Lung microvascular endothelial cell (primary cell): Measurements from ENCODE around the gene ZFP90. TPM values are rescaled to one million over a fixed set of nuclear protein-coding genes. Genes with fewer than 3 reads are reported as not detected.
A peak's percentile ranks its signal among the peaks of the same experiment; 100 is the strongest.
"Not testable (repeated sequence)": the region's sequence is repeated elsewhere in the genome, so short reads cannot be mapped to it uniquely, and the experiment has no call there.

Experiments
- DNase-seq, 2 donors: peaks; one replicate each; pipeline versions ENCODE4 v3.0.0 to v3.0.0-alpha.2; 2010; ENCODE audit warnings: low read depth in 2 of 2
- total RNA-seq: library from RNA; depleted of rRNA; stranded (reverse); fragments of >200 nt; gene quantifications from 2 replicates; pipeline ENCODE4 v1.2.1, GENCODE V29; 2014

Gene ZFP90
- total RNA-seq, 1 donor from 2014 or later, result 14.7 TPM

DNA sequence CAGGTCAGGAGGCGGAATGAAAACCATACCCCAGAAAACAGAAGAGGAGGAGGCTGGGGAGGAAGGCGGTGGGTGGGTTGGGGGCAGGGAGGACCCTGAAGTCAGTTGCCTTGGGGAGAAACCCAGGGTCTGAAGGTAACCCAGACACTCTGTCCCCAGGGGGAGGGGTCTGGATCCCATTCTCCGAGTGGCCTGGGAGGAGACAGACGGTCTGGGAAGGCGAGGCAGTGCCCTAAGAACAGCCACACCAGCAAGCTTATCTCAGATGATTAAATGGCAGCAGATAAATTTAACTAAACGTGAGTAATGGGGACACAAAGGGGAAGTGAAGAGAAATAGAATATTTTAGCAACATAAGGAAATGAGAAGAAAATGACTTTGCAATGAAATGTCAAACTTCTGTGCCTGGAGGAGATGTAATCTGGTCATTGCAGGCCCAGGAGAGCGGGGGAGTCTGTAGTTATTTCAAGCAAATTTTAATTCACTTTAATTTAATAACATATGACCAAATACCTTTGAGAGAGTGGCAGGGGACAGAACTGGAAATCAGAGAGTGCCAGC lies 21.4 kb upstream of the ZFP90 start:
- DNase-seq, result no peak

DNA sequence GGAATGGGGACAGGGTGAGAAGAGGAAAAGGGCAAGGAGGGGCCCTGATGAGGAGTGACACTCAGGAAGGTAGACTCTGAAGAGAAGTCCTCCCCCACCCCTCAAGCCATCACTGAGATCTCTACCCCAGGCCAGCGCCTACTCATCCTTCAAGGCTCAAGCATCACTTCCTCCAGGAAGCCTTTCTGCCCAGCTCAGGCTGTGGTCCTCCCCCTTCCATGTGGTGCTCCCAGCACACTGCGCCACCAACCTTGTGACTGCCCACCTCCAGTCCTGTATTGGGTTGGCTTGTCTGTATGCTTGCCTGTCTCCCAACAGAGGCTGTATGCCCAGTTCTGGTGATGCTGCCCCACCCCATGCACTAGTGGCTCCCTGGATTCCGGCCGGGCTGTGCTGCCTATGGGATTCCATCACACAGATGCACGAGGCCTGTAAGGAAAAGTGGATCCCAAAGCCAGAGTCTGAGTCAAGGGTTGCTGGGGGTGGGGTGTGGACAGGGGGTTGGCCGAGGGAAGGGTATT lies 19.8 kb upstream of the ZFP90 start:
- no peak for DNase-seq

DNA sequence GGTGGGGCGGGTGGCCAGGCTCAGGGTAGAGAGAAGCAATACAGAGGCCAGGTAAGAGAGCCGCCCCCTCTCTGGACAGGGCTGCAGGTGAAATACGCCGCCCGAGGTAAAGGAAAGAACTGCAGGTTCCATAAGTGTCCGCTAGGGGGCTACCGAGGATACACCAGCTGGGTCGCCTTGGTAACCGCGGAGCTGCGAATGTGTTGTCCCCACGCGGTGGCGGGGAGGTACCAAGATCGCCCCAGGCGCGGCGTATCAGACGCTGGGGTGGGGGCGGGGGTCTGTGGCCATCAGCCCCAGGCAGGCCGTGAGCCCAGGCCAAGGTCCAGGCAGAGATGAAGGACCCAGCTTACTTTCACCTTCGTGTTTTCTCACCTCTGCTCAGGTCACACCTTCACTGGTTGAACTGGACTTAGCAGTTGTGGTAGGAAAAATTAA lies 18.4 kb upstream of the ZFP90 start:
- DNase-seq, result peak; percentile 82 to 89

DNA sequence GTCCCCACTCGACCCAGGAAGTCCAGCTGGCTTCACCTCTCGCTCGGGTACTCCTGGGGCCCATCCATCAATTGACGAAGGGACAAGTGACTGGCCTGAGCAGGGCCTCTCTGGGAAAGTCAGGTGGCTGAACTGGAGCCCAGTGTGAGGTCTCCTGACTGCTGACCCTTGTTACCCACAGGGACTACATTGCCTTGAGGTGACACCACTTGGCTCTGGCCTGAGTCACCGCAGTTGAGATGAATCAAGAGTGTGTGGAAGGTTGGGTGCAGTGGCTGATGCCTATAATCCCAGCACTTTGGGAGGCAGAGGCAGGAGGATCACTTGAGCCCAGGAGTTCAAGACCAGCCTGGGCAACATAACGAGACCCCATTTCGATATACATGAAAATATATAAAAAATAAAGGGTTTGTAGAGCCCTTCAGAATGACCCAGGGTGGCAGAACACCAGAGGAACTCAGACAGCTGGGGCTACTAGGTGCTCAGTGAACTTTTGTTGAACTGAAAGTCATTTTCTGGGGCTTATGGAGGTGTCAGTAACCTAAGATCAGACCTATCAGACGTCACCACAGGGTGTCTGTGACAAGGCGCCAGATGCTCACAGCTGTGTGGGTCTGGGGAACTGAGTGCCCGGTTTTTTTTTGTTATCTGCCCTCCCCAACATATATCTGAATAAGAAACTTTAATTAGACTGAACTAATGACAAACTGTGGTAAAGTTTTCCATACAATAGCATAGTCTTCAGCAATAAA lies 14.8 kb upstream of the ZFP90 start:
- no peak for DNase-seq

GRCh38 chr16:68526143-68526781 lies 12.8 kb upstream of the ZFP90 start:
- no peak for DNase-seq

GRCh38 chr16:68526782-68527145 lies 12.3 kb upstream of the ZFP90 start:
- DNase-seq, result no peak

DNA sequence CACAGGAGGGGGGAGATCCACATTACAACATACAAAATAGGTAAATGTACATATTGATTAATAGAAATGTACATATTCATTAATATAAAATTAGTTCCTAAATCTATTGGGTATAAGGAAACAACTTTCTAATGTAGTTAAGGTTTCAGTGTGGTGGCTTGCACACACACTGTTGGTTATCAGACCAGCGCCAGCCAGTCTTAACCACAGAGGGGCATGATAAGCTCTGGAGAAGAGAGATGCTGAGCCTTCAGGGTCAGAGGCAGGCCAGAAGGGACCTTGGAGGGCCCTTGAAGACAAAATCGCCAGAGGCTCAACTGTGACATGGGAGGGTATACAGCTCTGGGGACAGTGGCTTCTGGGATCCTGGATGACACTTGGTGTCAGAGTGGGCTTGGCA lies 10.9 kb upstream of the ZFP90 start:
- DNase-seq, result no peak

GRCh38 chr16:68528686-68529379 lies 10.3 kb upstream of the ZFP90 start:
- peak; percentile 79 to 85 for DNase-seq

GRCh38 chr16:68529608-68529930 lies 9.5 kb upstream of the ZFP90 start:
- DNase-seq, result no peak

- DNase-seq, result peak; percentile 76 to 82
Measured at GRCh38 chr16:68529931-68530701, 9.0 kb upstream of the ZFP90 start.

GRCh38 chr16:68533937-68534336 lies 5.2 kb upstream of the ZFP90 start:
- DNase-seq, result no peak

DNA sequence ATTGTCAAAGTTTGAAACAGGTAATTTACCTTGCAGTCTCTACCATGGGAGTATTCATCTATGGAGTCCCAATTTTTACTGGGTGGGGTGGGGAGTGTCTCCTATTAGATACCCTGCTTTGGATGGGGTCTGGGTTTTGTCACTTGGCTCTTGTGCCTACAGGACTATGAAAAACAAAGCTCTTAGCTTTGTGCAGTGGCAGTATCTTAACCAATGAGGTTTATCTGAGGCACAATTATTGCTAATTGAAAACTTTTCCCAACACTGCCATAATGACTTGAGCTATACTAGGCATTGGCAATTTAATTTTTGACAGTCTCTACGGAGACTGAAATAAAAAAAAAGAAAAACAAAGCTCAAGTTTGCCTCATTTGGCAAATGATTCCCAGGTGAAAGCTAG lies 3.8 kb upstream of the ZFP90 start:
- no peak for DNase-seq

DNA sequence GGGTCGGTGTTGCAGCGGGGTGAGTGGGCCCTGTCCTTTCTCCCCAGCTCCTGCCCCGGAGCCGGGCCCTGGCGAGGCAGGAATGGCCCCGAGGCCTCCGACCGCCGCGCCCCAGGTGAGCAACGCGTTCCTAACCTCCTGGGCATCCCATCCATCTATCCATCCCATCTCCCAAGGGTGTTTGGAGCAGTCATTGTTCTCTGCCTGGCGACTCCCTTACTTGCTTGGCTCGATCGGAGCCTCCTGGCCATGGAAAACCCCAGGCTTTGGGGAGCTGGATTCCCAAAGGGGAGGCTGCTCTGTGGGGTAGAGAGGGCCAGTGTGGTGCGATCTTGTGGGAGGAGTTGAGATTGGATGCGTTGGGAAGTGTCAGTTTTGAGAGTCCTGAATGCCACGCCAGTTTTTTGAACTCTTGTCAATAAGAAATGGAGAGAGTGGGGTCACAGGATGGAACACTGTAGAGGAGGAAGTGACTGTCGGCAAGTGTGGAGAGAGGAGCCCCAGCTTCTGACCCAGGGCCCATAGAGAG lies 684 bp downstream of the ZFP90 start:
- DNase-seq, result peak in 1 of 2 donors; percentile 21

GRCh38 chr16:68548947-68549346 lies 9.9 kb downstream of the ZFP90 start:
- peak in 1 of 2 donors; percentile 28 for DNase-seq

DNA sequence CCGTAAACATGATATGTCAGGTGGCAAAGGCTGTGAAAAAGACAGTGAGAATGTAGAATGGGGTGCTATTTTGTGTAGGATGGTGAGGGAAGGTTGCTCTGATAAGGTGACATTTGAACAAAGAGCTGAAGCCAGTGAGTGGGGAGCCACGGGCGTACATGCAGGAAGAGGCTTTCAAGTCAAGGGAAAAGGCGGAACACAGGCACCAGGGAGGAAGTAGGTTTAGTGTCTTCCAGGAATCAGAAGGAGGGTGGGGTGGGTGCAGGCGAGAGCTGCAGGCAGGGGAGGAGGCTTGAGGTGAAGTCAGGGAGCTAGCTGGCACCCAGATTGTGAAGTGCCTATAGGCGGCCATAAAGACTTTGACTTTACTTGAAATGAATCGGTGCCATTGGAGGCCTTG lies 14.1 kb downstream of the ZFP90 start:
- DNase-seq, result no peak

DNA sequence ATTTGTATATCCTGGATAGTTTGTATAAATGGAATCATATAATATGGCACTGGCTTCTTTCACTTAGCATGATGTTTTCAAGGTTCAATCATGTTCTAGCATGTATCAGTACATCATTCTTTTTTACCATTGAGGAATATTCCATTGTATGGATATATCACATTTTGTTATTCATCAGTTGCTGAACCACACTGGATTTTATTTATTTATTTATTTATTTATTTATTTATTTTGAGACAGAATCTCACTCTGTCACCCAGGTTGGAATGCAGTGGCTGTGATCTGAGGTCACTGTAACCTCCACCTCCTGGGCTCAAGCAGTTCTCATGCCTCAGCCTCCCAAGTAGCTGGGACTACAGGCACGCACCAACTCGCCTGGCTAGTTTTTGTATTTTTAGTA lies 21.2 kb downstream of the ZFP90 start:
- DNase-seq, result not testable (repeated sequence)

- DNase-seq, result no peak
Measured at GRCh38 chr16:68563631-68564381, 24.7 kb downstream of the ZFP90 start.

DNA sequence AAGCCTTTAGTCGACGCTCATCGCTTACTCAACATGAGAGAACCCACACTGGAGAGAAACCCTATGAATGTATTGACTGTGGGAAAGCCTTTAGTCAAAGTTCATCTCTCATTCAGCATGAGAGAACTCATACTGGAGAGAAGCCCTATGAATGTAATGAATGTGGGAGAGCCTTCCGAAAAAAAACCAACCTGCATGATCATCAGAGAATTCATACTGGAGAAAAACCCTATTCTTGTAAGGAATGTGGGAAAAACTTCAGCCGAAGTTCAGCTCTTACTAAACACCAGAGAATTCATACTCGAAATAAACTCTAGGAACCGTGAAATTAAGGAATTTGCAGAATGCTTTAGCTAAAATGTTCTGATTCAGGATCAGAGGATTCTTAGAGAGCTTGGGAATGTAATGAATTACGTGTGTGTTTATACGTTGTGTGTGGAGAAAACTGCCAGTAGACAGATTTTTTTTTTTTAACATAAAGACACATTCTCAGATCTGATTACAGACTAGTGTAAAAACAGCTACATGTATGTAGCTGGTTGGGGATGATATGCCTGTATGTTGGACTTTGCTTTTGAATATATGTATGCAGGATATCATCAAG lies 25.4 kb downstream of the ZFP90 start:
- peak in 1 of 2 donors; percentile 6 for DNase-seq

DNA sequence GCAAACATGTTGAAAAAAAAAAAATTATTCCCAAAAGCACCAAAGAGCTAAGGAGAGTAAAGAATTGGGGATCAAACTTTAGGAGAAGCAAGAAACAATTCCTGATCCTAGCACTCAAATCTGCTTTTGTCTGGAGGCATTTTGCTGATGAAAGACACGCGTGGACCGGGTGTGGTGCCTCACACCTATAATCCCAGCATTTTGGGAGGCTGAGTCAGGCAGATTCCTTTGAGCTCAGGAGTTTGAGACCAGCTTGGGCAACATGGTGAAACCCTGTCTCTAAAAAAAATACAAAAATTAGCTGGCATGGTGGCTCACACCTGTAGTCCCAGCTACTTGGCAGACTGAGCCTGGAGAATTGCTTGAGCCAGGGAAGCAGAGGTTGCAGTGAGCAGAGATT lies 35.4 kb downstream of the ZFP90 start:
- no peak for DNase-seq

DNA sequence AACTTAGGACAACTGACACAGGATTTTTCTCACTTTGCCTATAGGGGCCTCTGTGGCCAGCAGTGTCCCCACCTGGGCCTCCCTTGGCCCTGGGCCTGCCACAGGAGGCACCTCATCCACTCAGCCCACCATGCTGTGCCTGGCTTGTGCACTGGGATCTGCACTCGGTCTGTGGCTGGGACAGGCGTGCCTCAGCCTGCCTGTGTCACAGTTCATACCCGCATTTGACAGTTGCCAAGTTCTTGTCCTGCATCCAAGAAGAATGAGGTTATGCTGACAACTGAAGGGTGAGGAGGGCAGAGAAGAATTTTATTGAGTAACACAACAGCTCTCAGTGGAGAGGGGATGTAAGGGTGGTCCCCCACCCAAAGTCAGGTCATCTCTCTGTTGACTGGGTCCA lies 36.0 kb downstream of the ZFP90 start:
- no peak for DNase-seq
